Transverse colon (tissue), 4 donors: ENCODE results near the gene APIP.

Source experiments
- CTCF ChIP-seq, 5 experiments: fragments of 200-600 bp in 3 of 5; fragments of 450-650 bp in 2 of 5; sonication (generic) in 3 of 5; IDR thresholded peaks; 1 replicate in 2 of 5; 2 replicates in 3 of 5; pipeline ENCODE4 v1.5.1; 2016 to 2017; ENCODE audit warnings: antibody characterized with exemption in 5 of 5, inconsistent platforms in 3 of 5, mild to moderate bottlenecking in 2 of 5, moderate library complexity in 1 of 5
- EP300 ChIP-seq: sonication (generic); formaldehyde crosslinking; IDR thresholded peaks from one replicate; pipeline ENCODE4 v1.6.1; 2017; ENCODE audit warnings: antibody characterized with exemption, low read depth
- POLR2A ChIP-seq: fragments of 450-650 bp; IDR thresholded peaks from one replicate; pipeline ENCODE4 v1.6.1; 2016; ENCODE audit warnings: antibody characterized with exemption, mild to moderate bottlenecking, moderate library complexity
- POLR2AphosphoS5 ChIP-seq, 3 donors: sonication (generic); formaldehyde crosslinking; IDR thresholded peaks; one replicate each; pipeline ENCODE4 v1.6.1; 2016; ENCODE audit warnings: antibody characterized with exemption in 3 of 3

- TF ChIP-seq CTCF (IDR thresholded peaks at IDR 0.05) (no peak), POLR2A (no peak), POLR2AphosphoS5 (IDR thresholded peaks at IDR 0.05) (no peak), EP300 (no peak)
These were observed 12.2 kb upstream of the APIP start for GRCh38 chr11:34928268-34928959.
